ENCODE measurements around the gene SLC41A3.

GRCh38 chr3:126004217-126004616, 79.7 kb downstream of the SLC41A3 start:
- TF ChIP-seq CTCF (IDR thresholded peaks at IDR 0.05; ENCODE audit: insufficient read depth, low read depth, low read length): no peak
- no peak for TF ChIP-seq EZH2 (IDR thresholded peaks at IDR 0.05; ENCODE audit: insufficient read depth, low read length)
